Spinal cord (tissue), 10 donors: ENCODE data around the gene IQCE. TPM values are rescaled to one million over a fixed set of nuclear protein-coding genes. Genes with fewer than 3 reads are reported as not detected.

ENCODE experiments used
- DNase-seq, 6 donors: peaks; one replicate each; pipeline versions ENCODE4 v3.0.0 to v3.0.0-alpha.2; 2013 to 2015; ENCODE audit warnings: low spot score in 6 of 6, low read depth in 4 of 6
- H3K27ac ChIP-seq: one replicate; pipeline ENCODE4 v1.5.1; 2013; ENCODE audit warnings: low read depth, low read length, control low read depth
- H3K27me3 ChIP-seq: one replicate; pipeline ENCODE4 v1.6.1; 2013; ENCODE audit warnings: low read length; ENCODE audit not compliant: control insufficient read depth, insufficient read depth
- H3K36me3 ChIP-seq: one replicate; pipeline ENCODE4 v1.6.1; 2013; ENCODE audit warnings: low read length; ENCODE audit not compliant: control insufficient read depth, insufficient read depth
- H3K4me1 ChIP-seq: one replicate; pipeline ENCODE4 v1.6.1; 2013; ENCODE audit warnings: low read length; ENCODE audit not compliant: control insufficient read depth, insufficient read depth
- H3K4me3 ChIP-seq: one replicate; pipeline ENCODE4 v1.5.1; 2013; ENCODE audit warnings: low read depth, low read length, control low read depth
- H3K9me3 ChIP-seq: one replicate; pipeline ENCODE4 v1.6.1; 2013; ENCODE audit warnings: low read length; ENCODE audit not compliant: control insufficient read depth, insufficient read depth
- WGBS: methylation state at CpG from one replicate; pipeline ENCODE4 v1.1.5; 2013; ENCODE audit warnings: missing lambda C conversion rate; ENCODE audit not compliant: insufficient coverage; 5-methylcytosine and 5-hydroxymethylcytosine counted together
- polyA plus RNA-seq, 2 donors: library from polyadenylated mRNA; unstranded; fragments of 120-200 nt; gene quantifications; one replicate each; pipeline ENCODE4 v1.2.1, GENCODE V29; 2013; ENCODE audit not compliant: insufficient read length in 2 of 2
- total RNA-seq, 2 donors: library from RNA; depleted of rRNA in 1 of 2; stranded (reverse); fragments of 120-200 nt in 1 of 2; fragments of >200 nt in 1 of 2; gene quantifications; one replicate each; pipeline versions ENCODE4 v1.2.3 to v1.2.4, GENCODE V29; 2013 to 2014
- donor health status: healthy.

The IQCE gene
- total and polyA plus RNA-seq, 4 donors: 13.5 to 47.1 (median 31.7) TPM

DNA sequence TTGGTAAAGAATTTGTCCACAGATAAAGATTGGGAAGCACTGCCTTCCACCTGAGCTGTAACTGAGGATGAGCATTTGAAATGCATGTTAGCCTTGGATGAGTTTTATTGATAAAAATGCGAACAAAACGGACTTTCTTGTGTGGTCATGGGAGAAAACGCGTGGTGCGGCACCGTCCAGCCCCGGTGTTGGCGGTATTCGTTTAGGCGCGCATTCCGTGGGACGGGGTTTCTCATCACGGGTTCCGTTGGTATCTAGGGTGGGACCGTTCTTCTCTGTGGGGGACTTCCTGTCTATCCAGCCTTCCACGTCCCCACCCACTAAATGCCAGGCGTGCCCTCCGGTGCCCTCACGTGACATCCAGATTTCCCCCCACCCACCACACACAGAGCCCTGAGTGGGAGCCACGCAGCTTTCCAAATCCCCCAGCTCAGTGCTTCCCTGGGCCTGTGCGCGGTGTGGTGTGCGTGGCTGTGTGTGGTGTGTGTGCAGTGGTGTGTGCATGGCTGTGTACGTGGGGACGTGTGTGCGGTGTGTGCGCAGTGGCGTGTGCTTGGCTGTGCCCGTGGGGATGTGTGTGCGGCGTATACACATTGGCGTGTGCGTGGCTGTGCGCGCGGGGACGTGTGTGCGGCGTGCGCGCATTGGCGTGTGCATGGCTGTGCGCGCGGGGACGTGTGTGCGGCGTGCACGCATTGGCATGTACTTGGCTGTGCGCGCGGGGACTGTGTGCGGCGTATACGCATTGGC is 18.1 kb downstream of the IQCE start:
- no peak for DNase-seq
- no peaks in the 10 kb centered on the region for H3K27me3 ChIP-seq
- 97% methylated on average over 47 of the region's 56 CpGs for WGBS
- no peak overlapping the region for H3K4me3 ChIP-seq
- H3K4me1 ChIP-seq: no peaks in the 10 kb centered on the region
- H3K9me3 ChIP-seq: no peaks in the 10 kb centered on the region
- no peak overlapping the region for H3K27ac ChIP-seq
- peaks cover 69% of the 10 kb centered on the region for H3K36me3 ChIP-seq

DNA sequence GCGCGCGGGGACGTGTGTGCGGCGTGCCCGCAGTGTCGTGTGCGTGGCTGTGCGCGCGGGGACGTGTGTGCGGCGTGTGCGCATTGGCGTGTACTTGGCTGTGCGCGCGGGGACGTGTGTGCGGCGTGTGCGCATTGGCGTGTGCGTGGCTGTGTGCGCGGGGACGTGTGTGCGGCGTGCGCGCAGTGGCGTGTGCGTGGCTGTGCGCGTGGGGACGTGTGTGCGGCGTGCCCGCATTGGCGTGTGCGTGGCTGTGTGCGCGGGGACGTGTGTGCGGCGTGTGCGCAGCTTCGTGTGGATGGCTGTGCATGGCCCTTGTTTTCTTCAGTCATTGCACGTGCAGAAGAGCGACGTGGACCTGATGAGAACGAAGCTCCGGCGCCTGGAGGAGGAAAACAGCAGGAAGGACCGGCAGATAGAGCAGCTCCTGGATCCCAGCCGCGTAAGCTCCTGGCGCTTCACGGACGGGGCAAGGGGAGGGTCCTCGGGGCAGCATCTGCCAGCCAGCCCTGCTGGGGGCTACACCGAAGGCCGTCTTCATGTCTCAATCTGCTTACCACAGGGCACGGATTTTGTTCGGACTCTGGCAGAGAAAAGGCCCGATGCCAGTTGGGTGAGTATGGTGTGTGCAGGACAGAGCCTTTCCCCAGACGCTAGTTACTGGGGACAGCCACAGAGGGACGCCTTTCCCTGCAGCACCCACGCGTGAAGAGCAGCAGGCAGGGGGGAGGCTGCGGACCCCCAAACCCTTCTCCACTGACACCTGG is 19.3 kb downstream of the IQCE start:
- no peak for DNase-seq
- Histone ChIP-seq H3K36me3 (peaks cover 67% of the 10 kb centered on the region), H3K27ac (no peak overlapping the region), H3K27me3 (no peaks in the 10 kb centered on the region), H3K9me3 (no peaks in the 10 kb centered on the region), H3K4me1 (peaks cover 5% of the 10 kb centered on the region), H3K4me3 (no peak overlapping the region)
- 95% methylated on average over 73 of the region's 73 CpGs for WGBS

DNA sequence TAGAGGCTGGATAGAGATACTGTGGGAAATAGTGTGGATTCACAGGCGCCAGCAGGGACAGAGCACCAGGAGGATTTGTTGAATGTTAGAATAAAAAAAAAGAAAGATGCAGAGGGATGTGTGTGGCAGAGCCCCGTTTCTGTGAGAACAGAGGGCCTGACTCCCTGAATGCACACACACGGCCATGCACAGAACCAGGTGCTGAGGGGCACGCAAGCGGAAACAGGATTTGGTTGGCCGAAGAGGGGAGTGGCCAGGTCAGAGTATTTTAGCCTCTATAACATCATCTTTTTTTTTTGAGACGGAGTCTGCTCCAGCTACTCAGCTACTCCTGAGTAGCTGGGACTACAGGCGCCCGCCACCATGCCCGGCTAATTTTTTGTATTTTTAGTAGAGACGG is 21.9 kb downstream of the IQCE start:
- Histone ChIP-seq H3K36me3 (peaks cover 64% of the 10 kb centered on the region), H3K9me3 (no peaks in the 10 kb centered on the region), H3K27me3 (no peaks in the 10 kb centered on the region), H3K4me3 (no peak overlapping the region), H3K27ac (no peak overlapping the region), H3K4me1 (peaks cover 5% of the 10 kb centered on the region)
- DNase-seq: no peak
- WGBS: 74% methylated on average over 3 of the region's 11 CpGs

DNA sequence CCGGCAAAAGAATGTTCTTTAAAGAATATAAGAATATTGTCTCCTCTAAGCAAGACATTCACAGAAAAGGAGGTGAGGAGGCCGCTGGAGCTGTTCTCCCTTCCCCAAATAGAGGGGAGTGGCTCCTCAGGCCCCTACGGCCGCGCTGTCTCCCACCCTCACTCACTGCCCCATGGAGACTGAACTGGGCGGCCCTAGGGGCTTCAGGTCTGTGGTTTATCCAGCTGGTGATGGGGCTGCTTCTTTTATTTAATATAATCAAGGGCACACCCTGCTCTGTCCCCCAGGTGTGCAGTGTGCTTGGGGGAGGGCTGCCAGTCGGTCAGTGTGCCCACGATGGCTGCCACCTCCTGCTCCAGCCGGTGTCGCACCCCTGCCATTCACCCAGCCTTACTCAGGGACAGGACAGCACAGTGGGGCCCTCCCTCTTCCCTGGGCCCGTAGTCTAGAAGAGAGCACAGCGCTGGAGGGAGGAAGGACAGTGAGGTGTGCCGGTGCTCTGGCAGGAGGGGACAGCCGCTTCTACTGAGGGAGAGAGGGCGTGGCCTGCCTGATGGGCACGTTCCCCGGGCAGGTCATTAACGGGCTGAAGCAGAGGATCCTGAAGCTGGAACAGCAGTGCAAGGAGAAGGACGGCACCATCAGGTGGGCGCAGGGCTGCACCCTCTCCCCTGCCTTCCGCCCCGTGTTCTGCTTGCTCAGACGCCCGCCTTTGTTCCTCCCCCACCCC is 23.4 kb downstream of the IQCE start:
- DNase-seq: no peak
- 66% methylated on average over 9 of the region's 24 CpGs for WGBS
- Histone ChIP-seq H3K4me1 (peaks cover 5% of the 10 kb centered on the region), H3K36me3 (peaks cover 64% of the 10 kb centered on the region), H3K4me3 (no peak overlapping the region), H3K27ac (no peak overlapping the region), H3K27me3 (no peaks in the 10 kb centered on the region), H3K9me3 (no peaks in the 10 kb centered on the region)

DNA sequence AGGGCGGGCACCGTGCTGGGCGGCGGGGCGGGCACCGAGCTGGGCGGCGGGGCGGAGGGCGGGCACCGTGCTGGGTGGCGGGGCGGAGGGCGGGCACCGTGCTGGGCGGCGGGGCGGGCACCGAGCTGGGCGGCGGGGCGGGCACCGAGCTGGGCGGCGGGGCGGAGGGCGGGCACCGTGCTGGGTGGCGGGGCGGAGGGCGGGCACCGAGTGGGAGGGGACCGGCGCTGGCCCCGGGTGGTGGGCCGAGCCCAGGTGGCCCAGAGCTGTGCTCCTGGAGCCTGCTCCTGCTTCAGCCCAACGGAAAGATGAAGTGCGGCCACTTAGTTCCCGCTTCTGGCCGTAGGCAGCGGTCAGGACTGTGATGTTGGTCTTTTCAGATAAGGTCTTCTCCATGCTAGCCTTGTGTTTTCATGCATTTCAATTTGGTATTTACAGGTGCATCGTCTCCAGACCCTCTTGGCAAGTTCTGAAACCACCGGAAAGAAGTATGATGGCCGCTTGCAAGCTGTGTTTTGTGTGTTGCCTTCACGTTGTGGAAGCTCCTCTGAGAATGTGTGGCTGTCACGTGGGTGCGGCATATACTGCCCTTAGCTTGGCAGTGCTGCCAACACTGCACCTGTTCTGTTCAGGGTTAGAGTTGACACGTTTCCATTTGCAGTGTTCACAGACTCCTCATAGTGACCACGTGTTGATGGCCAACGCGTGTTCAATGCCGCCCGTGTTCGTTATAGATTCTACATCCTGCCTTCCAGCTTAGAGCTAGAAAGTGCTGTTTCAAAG is 25.2 kb downstream of the IQCE start:
- Histone ChIP-seq H3K4me3 (no peak overlapping the region), H3K27ac (no peak overlapping the region), H3K4me1 (peaks cover 5% of the 10 kb centered on the region), H3K9me3 (no peaks in the 10 kb centered on the region), H3K36me3 (peaks cover 69% of the 10 kb centered on the region), H3K27me3 (no peaks in the 10 kb centered on the region)
- whole genome bisulfite sequencing: 91% methylated on average over 32 of the region's 54 CpGs
- DNase-seq: no peak

DNA sequence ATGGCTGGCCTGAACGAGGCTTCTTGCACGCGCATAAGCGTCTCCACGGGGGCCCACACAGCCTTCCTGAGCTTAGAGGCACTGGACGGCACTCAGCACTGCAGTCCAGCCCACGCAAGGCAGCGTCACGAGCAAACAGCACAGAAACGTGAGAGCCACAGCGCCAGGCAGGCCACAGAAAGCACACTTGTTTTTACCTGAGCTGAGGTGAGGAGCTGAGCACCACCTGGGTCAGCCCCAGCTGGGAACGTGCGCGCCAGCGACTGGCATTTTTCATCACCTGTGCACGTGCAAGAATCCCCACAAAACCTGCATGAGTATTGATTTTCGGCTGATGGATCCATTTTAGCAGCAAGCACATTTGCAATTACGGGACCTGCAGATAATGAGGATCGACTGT is 26.7 kb downstream of the IQCE start:
- WGBS: 93% methylated on average over 19 of the region's 19 CpGs
- Histone ChIP-seq H3K9me3 (no peaks in the 10 kb centered on the region), H3K27ac (no peak overlapping the region), H3K4me3 (no peak overlapping the region), H3K36me3 (peaks cover 74% of the 10 kb centered on the region), H3K27me3 (no peaks in the 10 kb centered on the region), H3K4me1 (peaks cover 5% of the 10 kb centered on the region)
- DNase-seq: no peak

DNA sequence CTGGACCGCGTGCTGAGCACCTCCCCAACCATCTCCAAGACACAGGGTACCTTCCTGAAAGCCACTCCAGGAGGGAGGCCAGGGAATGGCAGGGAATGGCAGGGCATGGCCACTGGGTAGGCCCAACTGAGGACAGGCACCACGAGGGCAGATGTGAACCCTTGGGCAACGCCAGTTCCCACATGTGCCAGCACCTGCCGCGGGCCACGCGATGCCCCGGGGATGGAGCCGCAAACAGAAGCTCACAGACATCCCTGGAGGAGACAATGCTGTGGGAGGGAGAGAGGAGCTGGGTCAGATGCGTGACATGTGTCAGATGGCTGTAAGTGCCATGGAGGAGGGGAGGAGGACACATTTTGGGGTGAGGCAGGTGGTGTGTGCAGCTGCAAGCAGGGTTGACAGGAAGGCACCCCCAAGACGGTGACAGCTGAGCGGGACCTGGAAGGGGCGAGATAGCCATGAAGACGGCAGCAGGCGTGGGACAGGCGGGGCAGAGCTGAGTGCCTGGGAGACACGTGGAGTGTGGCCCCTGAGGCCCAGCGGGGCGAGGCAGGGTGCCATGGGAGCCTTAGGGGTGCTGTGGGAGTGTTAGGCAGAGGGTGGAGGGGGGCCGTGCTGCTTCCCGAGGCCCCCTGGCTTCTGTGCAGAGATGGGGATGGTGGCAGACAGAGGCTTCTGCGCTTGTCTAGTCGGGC is 27.7 kb downstream of the IQCE start:
- Histone ChIP-seq H3K27me3 (no peaks in the 10 kb centered on the region), H3K4me1 (peaks cover 5% of the 10 kb centered on the region), H3K36me3 (peaks cover 82% of the 10 kb centered on the region), H3K9me3 (no peaks in the 10 kb centered on the region), H3K4me3 (no peak overlapping the region), H3K27ac (no peak overlapping the region)
- WGBS: 91% methylated on average over 24 of the region's 24 CpGs
- DNase-seq: no peak

DNA sequence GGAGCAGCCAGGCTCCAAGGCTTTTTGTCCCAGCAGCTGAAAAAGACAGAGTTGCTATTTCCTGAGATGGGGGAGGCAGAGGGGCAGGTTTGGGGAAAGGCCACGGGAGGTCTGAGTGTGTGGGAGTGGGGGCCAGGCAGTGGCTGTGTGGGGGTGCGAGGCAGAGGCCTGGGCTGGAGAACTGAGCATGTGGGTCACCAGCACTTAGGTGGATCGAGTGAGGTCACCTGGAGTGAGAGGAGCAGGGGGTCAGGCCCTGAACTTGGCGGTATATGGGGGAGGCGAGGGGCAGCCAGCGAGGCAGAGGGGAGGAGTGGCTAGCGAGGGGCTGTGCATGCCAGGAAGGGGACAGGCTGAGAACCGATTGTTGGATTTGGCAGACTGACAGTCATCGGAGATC is 28.4 kb downstream of the IQCE start:
- 81% methylated on average over 9 of the region's 9 CpGs for WGBS
- H3K4me3 ChIP-seq: no peak overlapping the region
- no peaks in the 10 kb centered on the region for H3K9me3 ChIP-seq
- H3K27ac ChIP-seq: no peak overlapping the region
- peaks cover 3% of the 10 kb centered on the region for H3K4me1 ChIP-seq
- no peak for DNase-seq
- H3K27me3 ChIP-seq: no peaks in the 10 kb centered on the region
- H3K36me3 ChIP-seq: peaks cover 84% of the 10 kb centered on the region

DNA sequence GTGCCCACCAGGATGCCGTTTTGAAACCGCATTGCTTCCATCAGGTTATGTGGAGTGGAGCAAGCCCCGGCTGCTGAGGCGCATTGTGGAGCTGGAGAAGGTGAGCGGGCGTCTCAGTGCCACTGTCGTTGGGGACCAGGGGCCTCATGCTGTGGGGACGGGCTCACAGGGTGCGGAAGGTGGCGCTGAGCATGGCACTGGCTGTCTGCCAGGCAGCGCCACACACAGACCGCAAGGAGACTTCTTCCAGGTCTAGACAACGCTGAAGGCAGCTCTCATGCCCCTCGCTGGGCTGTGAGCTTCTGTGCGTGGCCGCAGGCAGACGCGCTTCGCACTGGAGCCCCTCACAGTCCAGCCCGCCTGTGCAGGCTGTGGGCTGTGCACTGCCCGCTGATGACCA is 29.0 kb downstream of the IQCE start:
- Histone ChIP-seq H3K4me3 (no peak overlapping the region), H3K4me1 (no peaks in the 10 kb centered on the region), H3K27me3 (no peaks in the 10 kb centered on the region), H3K9me3 (no peaks in the 10 kb centered on the region), H3K27ac (no peak overlapping the region), H3K36me3 (peaks cover 86% of the 10 kb centered on the region)
- 89% methylated on average over 21 of the region's 21 CpGs for WGBS
- DNase-seq: no peak
